Activated T-cell treated with anti-CD3 and anti-CD28 coated beads for 4 hours (primary cell): ENCODE results near the gene SLC9A9.

Source experiments
- DNase-seq: peaks from one replicate; pipeline ENCODE4 v3.0.0-alpha.2; 2020

SLC9A9 gene

DNA sequence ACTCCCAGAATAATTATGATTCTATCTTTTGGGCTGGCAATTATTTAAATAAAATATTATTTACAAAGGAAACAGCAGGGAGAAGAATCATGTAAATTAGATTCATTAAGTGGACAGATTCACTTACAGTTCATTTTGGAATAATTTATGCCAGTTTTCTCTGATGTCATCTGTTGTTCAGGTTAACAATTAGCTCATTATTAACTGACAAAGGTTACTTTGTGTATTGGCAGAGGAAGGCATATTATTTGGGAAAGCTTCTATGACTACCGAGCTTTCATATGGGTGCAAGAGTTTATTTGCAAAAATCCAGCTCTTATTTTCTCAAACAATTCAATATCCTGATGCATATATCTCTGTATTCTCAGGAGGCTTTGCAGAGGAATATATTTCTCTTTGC, 504.3 kb downstream of the SLC9A9 start:
- DNase-seq = no peak

DNA sequence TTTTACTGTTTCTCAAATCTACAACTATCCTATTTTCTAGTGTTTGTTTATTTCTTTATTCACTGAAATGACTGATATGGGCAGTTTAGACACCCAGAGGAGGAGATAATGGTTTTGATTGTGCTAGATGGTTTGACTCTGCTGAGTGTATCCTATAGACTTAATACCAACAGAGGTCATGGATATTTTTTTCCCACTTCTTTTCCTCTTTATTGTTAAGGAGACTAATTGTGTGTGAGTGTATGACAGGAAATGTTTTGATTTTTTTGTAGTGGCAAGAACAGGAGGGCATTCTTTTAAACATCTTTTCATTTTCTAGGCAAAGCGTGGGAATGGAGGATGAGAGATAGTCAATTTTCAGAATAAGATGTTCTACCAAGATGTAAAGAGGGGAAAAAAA, 505.2 kb downstream of the SLC9A9 start:
- DNase-seq = no peak

DNA sequence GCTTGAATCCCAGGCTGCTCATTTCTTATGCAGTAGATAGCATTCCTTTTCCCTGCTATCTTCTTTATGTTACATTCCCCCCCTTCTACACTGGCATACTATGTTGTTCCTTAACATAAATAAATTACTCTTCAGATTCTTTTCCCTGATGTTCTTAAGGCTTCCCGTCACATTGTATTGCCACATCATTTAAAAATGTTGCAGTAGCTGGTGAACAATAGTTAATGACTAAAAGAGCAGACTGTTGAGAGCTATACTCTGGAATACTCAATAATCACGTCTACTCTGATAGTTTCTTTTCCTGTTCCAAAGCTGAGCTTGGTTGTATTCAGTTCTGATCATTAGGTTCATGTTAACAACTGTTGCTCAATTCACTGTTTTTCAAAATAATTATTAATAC, 508.8 kb downstream of the SLC9A9 start:
- DNase-seq = no peak

DNA sequence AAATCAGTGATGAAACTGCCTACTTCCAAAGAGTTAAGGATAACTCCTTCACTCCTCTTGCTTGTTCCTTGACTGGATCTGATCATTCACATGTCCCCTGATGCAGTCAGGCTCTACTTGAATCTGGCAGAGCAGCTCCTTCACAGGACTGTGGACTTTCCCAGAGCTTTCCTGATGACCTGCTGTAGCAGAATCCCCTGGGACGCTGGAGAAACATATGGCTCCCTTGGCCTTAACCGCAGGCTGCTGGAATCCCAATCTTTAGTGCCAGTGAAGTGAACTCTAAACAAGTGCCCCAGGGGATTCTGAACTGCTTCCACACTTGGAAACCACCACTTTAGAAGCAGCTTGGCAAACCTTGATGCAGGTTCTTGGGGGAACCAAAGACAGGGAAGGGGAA, 510.9 kb downstream of the SLC9A9 start:
- no peak for DNase-seq

DNA sequence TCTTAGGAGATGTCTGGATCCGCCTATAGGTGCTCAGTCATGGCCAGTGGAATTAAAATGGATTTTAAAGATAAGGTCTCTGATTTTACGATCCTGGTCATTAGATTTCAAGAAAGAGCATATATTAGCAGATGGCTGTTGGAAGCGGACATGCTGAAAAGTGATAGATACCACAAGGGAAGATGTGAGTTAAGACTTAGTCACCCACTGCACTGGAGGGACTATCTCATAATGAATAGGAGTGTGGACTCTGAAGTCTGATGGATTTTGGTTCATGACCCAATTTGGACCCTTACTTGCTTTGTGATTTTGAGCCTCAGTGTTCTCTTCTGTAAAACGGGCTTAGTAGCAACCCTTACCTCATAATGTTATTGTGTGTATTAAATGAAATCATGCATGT, 514.0 kb downstream of the SLC9A9 start:
- DNase-seq = no peak

DNA sequence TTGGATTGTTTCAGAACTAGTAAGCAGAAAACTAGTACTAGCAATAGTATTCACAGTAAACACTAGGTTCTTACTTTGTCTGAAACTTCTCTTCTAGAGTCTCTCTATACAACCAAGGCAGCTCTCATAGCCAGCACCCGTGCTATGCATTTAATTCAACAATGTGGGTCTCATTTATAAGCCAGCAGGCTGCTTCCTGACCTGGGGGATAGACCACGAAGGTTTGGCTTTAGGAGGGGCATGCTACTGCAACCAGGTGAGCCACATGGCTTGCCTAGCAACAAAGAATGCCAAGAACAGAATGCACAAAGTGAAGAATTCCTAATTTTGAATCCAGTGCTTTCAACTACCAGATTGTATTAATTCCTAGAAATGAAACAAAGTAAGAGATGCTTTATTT, 514.9 kb downstream of the SLC9A9 start:
- DNase-seq = no peak

DNA sequence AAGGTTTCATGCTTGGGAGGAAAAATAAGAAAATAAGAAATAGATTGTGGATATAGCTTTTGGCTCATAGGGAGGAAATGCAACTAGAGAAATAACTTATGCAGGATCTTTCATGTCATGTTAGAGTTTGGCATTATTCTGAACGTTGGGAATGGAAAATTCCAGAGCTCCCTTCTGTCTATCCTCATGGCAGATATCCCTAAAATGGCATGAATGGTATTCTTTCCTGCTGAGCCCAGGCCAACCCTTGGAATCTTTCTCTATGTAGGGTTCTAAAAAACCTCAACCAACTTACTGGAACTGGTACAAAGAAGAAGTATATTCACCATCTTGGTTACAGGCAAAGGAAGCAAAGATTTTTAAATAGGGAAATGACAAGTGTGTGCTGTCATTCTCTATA, 516.2 kb downstream of the SLC9A9 start:
- no peak for DNase-seq

DNA sequence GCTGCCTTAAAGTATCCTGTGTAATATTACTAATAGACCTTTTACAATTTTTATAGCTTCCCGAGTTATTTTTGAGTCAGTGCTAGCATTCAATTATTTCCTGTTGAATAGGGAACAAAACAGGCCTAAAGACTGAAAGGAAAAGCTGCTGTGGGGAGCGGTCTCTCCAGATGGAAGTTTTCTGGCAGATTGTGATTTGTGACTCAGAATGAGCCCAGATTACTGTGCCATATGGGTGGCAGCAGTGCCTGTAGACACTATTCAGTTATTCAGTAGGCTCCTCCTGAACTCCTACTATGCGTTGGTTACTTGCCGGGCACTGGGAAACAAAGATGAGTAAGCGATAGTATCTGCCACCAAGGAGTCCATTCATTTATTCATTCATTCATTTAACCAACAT, 516.9 kb downstream of the SLC9A9 start:
- no peak for DNase-seq

DNA sequence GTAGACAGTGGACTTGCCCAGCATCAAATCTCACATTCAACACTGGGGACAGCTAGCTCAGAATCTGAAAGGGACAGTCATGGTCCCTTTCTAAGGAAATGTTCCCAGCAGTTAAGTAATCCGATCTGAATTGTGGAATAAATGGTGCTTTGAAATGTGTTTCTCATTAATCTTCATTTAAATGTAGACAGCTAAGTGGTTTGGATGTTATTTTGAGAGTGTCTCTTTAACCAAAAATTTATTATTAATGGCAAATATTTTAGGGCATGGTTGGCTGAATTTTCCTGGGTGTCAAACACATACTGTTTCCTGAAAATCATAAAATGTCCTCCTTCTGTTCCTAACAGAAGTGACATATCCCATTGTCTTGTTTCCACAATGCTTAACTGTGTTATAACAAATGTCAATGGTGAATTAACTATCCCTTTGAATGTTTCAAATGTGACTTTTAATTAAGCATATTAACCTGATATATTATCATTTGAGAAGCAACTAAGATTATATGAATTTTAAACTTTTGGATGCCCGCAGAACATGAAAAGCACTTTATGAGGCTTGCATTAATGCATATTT, 517.9 kb downstream of the SLC9A9 start:
- no peak for DNase-seq

DNA sequence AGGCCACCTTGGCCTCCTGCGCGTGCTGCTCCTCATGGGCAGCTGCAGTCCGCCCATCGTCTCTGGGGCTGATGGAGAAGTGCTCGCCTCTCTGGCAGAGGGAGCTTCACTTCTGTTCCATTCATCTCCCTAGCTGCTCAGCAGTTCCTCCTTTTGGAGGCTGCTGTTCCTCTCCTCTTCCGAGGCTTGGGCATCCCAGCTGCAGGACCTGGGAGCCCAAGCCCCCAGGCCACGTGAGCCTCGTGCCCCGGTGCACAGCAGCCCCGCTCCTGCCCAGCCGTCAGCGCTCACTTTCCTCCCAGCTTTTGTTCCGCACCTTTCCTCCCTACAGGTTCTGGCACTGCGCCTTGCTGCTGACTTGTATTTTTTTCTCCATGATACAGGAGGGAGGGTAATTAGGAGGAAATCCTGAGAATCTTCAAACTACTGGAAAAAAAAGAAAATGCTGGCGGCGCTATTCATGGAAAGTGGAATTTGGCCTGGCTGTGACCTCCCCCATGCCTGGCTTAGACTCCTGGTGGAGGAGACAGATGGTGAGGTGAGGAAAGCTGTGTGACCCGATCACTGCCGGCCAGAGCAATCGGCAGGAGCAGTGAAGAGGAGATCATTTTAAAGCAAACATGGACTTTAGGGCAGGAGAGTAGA, 518.6 kb downstream of the SLC9A9 start:
- DNase-seq = no peak

DNA sequence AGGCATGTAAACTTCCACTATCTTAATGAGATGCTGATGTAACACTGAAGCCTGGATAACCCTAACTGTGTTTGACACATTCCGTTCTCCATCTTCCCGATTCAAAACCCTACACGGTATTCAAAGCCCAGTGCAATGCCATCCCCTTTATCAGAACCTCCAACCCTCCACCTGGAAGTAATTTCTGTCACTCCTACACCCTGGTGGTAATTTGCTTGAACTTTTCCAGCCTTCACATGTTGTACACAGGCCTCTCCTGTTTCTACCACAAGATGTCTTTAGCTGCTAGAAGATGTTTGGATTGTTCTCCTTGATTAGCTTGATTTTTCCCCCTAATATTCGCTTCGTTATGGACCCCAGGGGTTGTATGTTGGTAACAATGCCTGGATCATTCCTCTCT, 519.8 kb downstream of the SLC9A9 start:
- DNase-seq = no peak

DNA sequence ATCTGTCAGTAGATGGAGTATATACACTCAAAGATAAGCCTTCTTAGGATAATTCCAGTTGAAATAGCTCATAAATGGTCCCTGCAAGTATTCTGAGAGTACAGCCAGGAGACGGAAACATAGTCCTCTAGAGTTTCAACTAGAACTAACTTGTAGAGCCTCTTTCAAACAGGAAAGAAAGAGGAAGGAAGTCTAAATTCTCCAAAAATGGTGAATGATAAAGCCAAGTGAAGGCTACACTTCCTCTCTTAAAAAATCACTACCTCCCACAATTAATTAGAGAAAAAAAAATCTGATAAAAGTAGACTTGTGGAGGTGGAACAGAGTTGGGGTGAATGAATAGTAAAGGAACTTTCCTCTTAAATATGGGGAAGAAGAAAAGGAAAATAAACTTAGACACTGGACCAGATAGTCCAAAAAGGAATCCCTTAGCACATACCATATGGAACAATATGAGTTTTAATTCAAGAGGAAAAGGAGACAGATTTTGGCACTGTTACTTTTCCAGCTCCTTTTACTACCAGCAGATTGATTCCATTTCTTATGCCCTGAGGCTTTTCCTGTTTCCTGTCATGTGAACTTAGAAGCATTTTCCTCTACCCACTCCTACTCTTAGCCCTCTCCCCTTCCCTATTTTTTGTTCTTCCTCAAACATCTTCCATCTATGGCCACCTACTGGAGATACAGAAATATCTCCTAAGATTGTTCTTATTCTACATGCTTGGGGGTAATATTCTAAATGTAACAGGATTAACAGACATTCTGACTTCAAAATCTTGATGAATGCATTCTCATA, 521.1 kb downstream of the SLC9A9 start:
- DNase-seq = no peak

DNA sequence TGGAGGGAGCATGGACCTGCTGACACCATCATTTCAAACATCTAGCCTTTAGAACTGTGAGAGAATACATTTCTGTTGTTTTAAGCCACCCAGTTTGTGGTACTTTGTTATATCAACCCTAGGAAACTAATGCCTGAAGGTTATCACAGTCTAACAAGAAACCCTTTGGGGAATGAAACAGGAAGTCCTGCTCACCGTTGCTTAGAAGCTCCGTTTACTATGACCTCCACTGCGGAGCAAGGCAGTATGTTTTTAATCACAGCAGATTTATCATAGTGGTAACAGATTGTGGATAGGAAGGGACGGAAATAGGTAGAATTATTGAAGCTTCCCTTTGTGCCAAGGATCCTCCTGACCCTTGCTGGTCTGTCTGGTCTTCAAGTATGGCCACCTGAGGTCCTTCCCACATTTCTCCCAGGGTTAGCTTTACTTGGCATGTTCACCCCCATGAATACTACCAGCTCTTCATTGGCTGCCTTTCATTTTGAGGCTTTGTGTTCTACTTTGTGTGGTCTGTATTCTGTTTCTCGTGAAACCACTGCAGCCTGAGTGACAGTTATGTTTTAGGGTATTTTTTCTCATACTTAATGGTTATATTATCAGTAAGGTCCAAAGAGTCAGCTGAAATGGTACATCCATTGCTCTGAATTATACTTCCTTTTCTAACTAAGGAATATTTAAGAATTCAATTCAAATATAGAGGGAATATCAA, 527.1 kb downstream of the SLC9A9 start:
- DNase-seq = no peak

DNA sequence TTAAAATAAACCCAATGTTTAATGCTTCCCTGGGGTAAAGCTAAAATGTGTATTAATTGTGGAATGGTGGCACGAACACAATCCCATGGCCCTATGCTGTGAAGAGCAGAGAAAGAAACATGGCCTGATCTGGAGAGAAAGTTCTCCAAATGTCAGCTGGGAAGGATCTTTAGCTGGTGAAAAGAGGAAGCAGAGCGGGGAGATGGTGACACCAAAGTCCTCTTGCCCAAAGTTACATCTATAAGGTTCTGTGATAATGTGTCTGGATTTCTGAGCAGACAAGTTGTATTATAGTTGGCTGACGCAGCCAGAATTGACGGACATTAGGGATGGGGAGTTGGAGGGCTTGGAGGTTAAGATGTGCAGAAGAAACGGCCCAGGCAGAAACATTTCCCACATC, 532.5 kb downstream of the SLC9A9 start:
- no peak for DNase-seq

DNA sequence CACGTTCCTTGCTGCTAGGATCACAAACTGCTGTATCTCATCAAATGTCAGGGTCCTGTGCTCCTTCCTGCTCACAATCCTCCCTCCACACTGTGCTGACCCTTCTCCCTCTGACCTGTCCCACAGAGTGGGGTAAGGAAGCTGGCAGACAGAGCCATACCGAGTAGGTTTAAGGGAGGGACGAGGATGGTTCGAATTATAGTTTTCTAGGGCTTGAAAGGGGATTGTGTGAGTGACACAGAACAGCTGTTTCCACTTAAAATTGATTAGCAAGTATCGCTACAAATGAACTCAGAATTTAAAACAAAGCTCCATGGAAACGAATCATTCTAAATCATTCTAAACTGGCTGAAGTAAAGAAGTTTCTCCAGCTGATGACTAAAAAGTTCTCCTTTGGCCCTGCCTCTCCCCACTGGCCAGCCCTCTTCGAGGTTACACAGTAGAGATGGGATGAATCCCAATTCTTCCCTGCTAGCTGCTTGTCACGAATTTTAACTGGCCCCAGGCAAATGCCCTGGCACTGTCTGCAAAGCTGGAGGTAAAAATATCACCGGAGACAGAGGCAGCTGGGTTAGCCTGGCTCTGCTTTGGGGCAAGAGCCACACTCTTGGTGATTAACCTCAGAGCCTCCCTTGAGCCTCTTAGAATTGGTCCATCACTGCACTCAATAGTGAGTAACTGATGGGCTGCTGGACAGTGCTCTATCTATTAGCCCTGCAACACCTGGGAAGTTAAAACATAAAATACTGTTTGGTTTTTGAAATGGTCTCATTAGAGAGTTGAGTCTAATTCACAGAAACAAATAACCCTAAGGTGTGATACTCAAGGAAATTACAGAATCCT, 533.8 kb downstream of the SLC9A9 start:
- no peak for DNase-seq

DNA sequence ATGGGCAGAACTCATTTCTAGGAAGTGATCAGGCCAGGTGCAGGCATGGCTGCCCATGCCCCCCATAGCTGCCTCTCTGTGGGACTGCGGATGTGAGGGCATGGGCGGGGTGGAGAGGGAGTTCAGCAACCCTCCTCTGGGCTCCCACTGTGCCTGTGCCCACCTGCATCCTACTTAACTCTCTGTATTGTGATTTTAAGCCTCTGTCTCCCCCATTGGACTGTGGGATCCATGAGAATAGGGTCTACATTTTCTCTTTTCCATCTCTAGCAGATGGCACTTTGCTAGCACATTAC, 534.4 kb downstream of the SLC9A9 start:
- DNase-seq = no peak

DNA sequence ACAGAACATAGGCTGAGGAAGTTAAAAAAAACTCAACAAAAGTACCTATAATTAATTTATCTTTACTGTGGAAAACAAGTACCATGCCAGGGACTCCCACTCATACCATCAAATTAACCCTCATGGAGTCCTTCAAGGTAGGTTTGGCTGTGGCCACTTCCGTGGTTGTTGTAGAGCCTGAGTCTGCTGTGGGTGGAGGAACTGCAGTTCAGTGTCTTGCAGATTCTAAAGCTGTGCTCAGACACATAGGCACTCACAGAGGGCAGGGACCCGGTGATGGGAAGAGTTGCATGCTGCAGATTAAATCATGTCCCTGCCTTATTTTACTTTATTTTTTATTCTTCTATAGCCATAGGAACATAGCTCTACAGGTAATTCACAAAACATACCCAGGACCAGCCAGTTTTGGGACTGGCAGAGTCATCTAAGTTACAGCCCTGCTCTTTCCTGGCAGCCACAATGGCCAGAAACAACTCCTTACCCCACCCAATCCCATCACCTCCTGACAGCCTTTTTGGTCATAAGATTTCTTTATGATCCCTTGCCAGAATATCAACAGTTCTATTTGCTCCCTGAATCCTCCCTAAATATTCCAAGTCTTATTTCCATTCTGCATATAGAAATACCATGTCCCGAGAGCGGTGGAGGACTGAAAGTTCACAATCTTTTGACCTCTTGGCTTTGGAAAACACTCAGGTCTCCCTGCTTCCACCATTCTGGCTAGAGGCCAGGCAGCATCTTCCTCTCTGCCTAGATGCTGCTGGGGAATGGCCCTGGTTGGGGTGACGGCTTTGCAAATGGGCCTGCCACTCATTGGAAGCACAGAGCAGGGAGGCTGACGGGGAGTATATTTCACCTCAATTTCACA, 535.0 kb downstream of the SLC9A9 start:
- DNase-seq = no peak

DNA sequence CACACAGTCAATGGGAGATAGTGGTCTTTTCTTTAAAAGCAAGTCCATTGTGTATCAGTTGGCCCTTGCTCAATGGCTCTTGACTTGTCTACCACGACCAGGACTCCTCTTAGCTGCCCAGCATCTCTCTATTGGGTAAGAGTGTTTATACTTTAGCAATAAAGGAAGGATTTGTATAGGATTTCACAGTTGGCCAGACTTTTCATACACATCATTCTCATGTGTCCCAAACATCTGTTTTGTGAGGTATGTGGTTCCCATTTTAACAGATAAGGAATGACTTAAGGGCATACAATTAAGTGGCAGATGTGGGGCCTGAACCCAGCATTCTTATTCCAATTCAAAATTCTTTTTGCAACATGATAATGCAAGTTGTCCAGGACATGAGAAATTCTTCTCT, 537.2 kb downstream of the SLC9A9 start:
- no peak for DNase-seq

DNA sequence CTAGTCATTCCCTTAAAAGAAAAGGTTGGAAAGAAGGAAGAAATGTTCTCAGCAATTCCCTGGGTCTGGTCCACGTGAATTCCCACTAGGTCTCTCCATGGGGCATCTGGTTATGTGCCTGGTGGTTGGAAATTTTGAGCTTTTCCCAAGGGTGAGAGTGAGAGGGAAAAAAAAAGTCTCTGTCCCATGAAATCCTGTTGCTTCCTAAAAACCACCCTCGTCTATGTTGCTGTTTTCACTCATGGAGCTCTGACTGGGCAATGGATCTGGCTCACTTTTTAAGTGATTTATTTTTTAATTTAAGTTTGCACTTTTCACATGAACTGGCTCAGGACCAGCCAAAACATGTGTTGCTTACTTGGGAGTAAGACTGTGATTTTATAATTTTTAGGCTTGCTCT, 538.6 kb downstream of the SLC9A9 start:
- no peak for DNase-seq

DNA sequence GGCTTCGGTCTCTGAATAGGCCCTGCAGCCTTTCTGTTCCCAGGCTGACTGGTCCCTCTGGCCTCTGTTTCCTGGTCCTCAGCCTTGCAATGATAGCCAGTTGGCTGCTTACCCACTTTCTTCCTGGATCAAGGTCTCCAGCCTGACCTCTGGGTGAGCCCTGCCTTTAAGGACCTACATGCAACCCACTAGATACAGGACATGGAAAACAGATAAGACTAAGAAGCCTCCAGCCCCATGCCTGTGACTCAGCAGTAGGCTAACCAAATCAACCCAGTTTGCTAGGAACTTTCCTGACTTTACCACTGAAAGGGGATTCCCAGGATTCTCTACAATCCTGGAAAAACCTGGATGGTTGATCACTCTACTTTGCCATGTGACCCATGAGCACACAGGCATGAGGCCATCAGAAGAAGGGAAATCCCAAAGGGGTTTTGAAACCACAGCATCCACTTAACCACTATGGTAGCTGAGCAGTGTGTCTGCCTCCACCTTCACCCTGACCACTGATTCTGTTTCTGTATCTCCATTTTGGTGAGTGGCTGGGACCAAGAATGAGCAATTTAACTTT, 540.6 kb downstream of the SLC9A9 start:
- no peak for DNase-seq

DNA sequence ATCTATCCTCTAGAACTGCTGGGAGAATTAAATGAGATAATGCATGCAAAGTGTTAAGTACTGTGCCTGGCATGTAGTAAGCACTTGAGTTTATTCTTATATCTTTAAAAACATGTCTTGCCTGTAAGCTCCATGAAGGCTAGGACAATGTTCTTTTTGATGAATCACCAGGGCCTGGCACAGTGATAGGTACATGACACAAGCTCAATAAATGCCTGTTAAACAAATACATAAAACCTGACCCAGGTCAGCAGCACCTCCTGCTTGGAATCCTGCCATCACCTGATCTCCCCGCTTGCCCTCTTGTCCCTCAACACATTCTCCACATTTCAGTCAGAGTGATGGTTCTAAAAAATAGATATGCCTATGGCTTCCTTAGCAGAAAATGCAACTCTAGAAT, 541.9 kb downstream of the SLC9A9 start:
- DNase-seq = no peak
